Measurements from ENCODE around the gene TTC23. TPM values are rescaled to one million over a fixed set of nuclear protein-coding genes. Genes with fewer than 3 reads are reported as not detected.
"Not testable (repeated sequence)": the region's sequence is repeated elsewhere in the genome, so short reads cannot be mapped to it uniquely, and the experiment has no call there.

TTC23 gene
- total RNA-seq, 1 donor from 2014 or later: 29.7 TPM

GRCh38 chr15:99201408-99202175 is 47.8 kb downstream of the TTC23 start:
- DNase-seq (ENCODE audit: low spot score): no peak

DNA sequence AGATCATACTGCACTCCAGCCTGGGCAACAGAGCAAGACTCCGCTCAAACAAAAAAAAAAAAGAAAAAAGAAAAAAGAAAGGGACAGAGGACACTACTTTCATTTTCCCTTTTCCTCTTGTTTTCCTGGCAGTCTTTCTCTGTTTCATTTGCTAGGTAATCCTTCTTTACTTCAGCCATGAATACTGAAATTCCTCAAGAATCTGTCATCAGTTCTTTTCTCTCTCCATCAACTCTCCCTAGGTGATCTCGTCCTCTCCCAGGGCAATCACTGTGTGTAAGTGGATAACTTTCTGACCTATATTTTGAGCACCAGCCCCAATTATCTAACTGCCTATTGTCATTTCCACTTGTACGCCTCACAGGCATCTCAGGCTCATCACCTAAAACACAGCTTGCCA is 51.5 kb downstream of the TTC23 start:
- no peak for DNase-seq (ENCODE audit: low spot score)

GRCh38 chr15:99192181-99192580 is 57.2 kb downstream of the TTC23 start:
- not testable (repeated sequence) for DNase-seq (ENCODE audit: low spot score)

- no peak for DNase-seq (ENCODE audit: low spot score)
Measured at GRCh38 chr15:99187936-99188335, 61.4 kb downstream of the TTC23 start.

DNA sequence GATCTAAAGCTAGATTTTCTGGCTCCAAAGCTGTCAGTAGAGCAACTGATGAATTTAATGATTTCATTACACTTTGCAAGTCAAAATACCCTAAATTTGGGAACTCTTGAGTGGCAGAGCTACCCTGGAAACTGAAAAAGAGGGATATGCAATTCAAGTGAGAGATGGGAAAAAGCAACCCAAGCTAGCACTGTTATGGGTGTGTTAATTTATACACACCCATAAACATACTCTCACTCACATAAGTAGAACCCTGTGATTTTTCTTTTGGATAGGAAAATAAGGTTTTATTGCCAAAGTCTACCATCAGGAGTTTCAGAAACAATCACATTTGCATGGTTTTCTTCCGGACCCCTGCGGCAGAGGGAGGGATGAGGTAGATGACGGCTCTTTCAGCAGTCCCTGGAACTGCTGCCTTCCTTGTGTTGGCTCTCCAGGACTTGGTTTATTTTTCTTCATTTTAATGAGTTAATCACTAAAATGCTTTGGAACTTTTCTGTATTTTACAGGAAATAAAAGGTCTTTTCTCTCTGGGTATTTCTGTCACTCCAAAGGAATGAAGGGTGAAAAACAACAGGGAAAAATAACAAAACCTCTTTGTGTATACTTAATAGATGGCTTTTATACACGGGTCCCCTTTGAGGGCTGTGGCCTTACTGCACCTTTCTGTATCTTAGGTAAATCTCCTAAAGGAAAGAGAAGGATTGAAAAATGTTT is 63.8 kb downstream of the TTC23 start:
- DNase-seq (ENCODE audit: low spot score): no peak

GRCh38 chr15:99182791-99183190 is 66.6 kb downstream of the TTC23 start:
- DNase-seq (ENCODE audit: low spot score): no peak

GRCh38 chr15:99181545-99181971 is 67.8 kb downstream of the TTC23 start:
- no peak for DNase-seq (ENCODE audit: low spot score)

- no peak for DNase-seq (ENCODE audit: low spot score)
Measured at GRCh38 chr15:99180964-99181306, 68.4 kb downstream of the TTC23 start.

DNA sequence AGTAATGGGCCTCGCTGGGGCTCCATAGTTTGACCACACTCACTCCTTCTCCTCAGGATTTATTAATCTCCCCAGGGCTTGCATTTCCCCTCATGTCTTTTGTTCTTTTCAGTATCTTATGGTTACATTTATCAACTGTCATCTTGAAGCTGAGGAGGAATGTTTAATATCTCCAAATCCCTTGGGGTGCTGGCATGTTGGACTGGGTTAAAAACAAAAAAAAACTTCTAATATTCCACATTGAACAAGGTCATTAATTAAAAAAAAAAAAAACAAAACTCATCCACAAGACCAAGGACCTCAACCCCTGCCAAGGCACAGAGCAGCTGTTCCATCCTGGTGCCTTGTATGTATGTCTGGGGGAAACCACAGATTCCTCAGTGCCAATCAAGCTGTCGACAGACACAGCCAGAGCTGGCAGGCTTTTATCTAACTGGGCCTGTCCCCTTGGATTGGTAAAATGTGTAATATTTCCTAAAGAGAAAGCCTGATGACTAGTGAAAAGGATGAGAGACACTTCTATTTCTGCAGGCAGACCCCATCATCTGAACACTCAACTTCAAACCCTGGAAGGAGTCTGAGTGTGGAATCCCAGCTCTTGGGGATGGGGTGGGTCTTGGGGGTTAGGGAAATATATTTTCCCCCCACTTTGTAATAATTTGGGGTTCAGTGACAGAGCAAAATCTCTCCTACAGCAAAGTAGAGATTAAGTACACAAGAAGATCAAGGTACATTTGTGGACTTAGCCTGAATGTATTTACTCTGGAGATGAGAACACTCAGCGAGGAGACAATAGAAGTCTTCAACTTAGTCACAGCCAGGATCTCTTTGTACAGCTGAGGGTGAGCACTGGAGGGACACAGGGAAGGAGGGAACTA is 69.1 kb downstream of the TTC23 start:
- DNase-seq (ENCODE audit: low spot score): no peak

GRCh38 chr15:99177679-99178078 is 71.7 kb downstream of the TTC23 start:
- DNase-seq (ENCODE audit: low spot score): no peak

- no peak for DNase-seq (ENCODE audit: low spot score)
Measured at GRCh38 chr15:99176757-99177156, 72.6 kb downstream of the TTC23 start.

GRCh38 chr15:99174567-99175395 is 74.6 kb downstream of the TTC23 start:
- DNase-seq (ENCODE audit: low spot score): no peak

- no peak for DNase-seq (ENCODE audit: low spot score)
Measured at GRCh38 chr15:99172989-99173388, 76.4 kb downstream of the TTC23 start.

DNA sequence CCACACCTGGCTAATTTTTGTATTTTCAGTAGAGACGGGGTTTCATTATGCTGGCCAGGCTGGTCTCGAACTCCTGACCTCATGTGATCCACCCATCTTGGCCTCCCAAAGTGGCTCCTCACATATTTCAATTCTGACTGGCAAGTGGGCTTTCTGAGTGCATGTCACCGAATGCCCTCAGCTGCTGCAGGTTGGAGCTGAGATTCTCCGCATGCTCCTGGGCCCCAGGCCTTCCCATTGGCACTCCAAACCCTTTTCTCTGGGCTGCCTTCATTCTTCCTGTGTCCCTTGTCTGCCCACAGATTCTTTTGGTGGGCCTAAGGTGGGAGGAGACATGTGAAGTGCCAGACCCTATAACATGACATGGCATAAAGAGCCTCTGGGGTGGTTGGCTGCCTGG is 77.2 kb downstream of the TTC23 start:
- DNase-seq (ENCODE audit: low spot score): no peak

DNA sequence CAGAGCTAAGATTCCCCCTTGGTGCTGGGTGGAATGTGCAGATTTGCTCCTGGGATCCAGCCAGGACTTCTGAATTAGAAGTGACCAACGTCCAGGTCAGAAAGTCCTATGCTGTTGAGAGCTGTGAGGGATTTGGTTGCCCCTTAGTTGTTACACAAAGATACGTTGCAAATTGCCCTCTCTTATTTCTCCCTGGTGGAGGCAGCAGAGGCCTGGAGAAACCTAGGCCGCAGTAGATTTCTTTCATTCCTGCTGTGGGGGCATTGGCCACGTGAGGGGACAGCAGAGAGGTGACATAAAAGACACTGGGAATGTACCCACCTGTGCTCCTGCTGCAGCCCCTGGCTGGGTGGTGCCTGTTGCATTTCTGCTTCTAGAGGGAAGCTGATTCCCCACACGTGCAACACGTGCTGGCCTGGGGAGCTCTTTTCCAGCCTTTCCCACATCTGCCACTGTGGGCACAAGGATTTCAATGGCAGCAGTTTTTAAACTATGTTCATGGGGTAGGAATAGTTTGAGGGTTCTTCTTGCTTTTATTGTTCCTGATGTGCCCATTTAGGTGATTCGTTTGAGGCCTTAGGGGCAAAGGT is 78.8 kb downstream of the TTC23 start:
- DNase-seq (ENCODE audit: low spot score): no peak

DNA sequence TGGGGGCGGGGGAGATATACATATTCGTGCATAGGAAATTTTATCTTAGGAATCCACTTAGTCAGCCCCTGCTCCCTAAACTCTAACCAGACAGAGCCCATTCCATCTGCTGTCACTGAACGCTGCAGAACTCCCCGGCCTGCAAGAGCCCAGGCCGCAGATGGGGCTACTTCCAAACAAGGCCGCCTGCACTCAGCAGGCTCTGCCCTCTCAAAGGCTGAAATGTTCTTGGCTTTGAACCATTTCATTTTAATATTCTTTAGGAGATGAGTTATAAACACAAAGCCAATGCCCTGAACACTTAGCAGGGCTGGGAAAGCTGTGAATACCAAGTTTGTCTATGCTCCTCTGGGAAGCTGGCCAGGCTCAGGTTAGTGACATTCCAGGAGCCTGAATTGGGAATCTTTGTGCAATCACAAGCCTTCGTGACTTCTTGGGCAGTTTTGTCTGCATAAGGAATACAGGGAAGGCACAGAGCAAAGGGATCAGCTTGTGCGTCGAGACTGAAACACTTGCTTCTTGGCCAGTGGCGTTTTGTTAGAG is 79.5 kb downstream of the TTC23 start:
- DNase-seq (ENCODE audit: low spot score): peak; percentile 56

DNA sequence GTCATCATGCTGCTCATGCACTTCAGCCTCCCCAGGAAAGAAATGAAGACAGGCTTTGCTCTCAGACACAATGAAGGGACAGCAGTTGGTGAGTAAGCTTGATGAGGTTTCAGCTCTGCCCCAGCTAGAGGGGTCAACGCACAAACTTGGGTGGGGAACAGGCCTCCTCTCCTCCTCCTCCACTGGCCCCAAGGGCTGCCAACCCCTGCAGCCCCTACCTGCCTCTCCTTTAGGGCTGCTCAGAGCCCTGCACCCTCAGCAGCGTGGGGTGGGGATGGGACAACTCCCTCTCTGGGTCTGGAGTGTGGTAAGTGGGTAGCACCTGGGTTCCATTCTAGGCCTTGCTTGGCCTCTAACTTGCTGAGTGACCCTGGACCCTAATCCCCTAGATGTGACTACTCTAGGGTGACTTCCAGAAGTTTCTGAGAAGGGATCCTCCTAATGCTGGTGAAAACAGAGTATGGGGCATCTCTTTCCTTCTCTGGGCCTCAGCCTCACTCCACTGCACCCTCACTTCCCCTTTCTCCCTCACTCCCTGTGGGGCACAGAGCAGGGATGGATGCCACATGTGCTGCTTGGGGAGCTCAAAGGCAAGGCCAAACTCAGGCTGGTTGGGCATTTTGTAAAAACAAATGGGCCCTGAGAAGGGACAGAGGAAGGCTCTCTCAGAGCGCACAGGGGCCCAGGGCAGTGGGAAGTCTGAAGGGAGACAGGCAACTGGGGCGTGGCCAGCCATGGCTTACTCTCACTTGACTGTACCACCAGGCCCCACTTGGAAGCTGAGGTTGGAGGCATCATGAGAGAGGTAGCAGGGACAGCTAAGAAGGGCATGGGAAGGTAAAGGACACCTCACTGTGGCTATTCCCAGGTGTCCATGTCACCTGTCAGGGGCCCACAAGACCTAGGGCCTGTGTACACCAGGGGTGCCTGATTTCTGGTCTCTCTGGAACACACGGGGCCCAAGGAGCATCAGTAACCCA is 80.5 kb downstream of the TTC23 start:
- DNase-seq (ENCODE audit: low spot score): no peak

- no peak for DNase-seq (ENCODE audit: low spot score)
Measured at GRCh38 chr15:99167640-99168039, 81.7 kb downstream of the TTC23 start.

- no peak for DNase-seq (ENCODE audit: low spot score)
Measured at GRCh38 chr15:99167201-99167600, 82.2 kb downstream of the TTC23 start.
